Peyer's patch (tissue), 4 donors: ENCODE results near the gene ABI3.

ENCODE experiments used
- CTCF ChIP-seq, 6 experiments: fragments of 450-650 bp in 4 of 6; fragments of 200-600 bp in 2 of 6; sonication (generic) in 1 of 6; IDR thresholded peaks; one replicate each; pipeline ENCODE4 v1.5.1; 2017 to 2019; ENCODE audit warnings: antibody characterized with exemption in 6 of 6, mild to moderate bottlenecking in 3 of 6, moderate library complexity in 1 of 6
- POLR2A ChIP-seq, 2 donors: fragments of 450-650 bp; IDR thresholded peaks; one replicate each; pipeline ENCODE4 v1.5.1; 2017; ENCODE audit warnings: antibody characterized with exemption in 2 of 2, mild to moderate bottlenecking in 2 of 2, moderate library complexity in 2 of 2

GRCh38 chr17:49196520-49196919 lies 14.0 kb upstream of the ABI3 start:
- TF ChIP-seq CTCF (IDR thresholded peaks at IDR 0.05) (no peak), POLR2A (IDR thresholded peaks at IDR 0.05) (no peak)
